Prostate gland (tissue), 2 donors: Measurements from ENCODE around the gene PRIMPOL.

Source experiments
- POLR2AphosphoS5 ChIP-seq: sonication (generic); formaldehyde crosslinking; IDR thresholded peaks from one replicate; pipeline ENCODE4 v1.6.1; 2017; ENCODE audit warnings: antibody characterized with exemption
- TF ChIP-seq, protein P1 (sequence below), 4 experiments: fragments of 200-600 bp in 2 of 4; fragments of 450-650 bp in 2 of 4; sonication (generic) in 2 of 4; IDR thresholded peaks; 1 replicate in 3 of 4; 2 replicates in 1 of 4; pipeline ENCODE4 v1.5.1; 2016 to 2019; ENCODE audit warnings: antibody characterized with exemption in 4 of 4, mild to moderate bottlenecking in 2 of 4, moderate library complexity in 2 of 4

DNA sequence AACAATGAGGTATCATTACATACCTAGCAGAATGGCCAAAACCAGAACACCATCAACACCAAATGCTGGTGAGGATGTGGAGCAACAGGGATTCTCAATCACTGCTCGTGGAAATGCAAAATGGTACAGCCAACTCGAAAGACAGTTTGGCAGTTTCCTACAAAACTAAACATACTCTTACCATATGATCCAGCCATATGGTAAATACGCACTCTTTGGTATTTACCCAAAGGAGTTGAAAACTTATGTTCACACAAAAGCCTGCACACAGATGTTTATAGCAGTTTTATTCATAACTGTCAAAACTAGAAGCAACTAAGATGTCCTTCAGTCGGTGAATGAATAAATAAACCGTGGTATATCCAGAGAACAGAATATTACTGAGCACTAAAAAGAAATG is 8.1 kb upstream of the PRIMPOL start:
- no peak for TF ChIP-seq POLR2AphosphoS5
- TF ChIP-seq, protein P1, sequence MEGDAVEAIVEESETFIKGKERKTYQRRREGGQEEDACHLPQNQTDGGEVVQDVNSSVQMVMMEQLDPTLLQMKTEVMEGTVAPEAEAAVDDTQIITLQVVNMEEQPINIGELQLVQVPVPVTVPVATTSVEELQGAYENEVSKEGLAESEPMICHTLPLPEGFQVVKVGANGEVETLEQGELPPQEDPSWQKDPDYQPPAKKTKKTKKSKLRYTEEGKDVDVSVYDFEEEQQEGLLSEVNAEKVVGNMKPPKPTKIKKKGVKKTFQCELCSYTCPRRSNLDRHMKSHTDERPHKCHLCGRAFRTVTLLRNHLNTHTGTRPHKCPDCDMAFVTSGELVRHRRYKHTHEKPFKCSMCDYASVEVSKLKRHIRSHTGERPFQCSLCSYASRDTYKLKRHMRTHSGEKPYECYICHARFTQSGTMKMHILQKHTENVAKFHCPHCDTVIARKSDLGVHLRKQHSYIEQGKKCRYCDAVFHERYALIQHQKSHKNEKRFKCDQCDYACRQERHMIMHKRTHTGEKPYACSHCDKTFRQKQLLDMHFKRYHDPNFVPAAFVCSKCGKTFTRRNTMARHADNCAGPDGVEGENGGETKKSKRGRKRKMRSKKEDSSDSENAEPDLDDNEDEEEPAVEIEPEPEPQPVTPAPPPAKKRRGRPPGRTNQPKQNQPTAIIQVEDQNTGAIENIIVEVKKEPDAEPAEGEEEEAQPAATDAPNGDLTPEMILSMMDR (IDR thresholded peaks at IDR 0.05), result no peak
